ENCODE results near the gene BICC1.

DNA sequence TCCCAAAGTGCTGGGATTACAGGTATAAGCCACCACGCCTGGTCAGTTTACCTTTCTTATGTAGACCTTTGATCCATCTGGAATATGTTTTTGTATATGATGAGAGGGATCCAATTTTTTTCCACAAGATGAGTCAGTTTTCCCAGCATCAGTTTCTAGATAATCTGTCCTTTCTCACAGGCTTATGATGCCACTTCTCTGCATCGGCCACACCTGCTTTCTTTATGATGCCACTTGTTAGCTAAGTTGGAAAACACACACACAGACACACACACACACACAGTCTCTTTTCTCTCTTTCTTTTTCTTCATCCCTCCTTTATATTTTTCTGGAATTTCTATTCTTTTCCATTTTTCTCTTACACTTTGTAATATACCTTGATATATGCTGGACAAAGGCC is 240.8 kb downstream of the BICC1 start:
- TF ChIP-seq ZFX (CRISPR knock-in tag; IDR thresholded peaks at IDR 0.05; ENCODE audit: low read depth) (no peak), POLR2AphosphoS2 (IDR thresholded peaks at IDR 0.05; ENCODE audit: low read depth, low read length) (no peak)
